HG03039 (cell line): ENCODE measurements around the gene TMEM98.
"Not testable (repeated sequence)": the region's sequence is repeated elsewhere in the genome, so short reads cannot be mapped to it uniquely, and the experiment has no call there.

Source experiments
- ATAC-seq: cut with Tn5 transposase; IDR thresholded peaks from one replicate; pipeline ENCODE4 v1.9.1; 2021; ENCODE audit warnings: mild to moderate bottlenecking, moderate library complexity; ENCODE audit not compliant: unreplicated experiment

The TMEM98 gene

DNA sequence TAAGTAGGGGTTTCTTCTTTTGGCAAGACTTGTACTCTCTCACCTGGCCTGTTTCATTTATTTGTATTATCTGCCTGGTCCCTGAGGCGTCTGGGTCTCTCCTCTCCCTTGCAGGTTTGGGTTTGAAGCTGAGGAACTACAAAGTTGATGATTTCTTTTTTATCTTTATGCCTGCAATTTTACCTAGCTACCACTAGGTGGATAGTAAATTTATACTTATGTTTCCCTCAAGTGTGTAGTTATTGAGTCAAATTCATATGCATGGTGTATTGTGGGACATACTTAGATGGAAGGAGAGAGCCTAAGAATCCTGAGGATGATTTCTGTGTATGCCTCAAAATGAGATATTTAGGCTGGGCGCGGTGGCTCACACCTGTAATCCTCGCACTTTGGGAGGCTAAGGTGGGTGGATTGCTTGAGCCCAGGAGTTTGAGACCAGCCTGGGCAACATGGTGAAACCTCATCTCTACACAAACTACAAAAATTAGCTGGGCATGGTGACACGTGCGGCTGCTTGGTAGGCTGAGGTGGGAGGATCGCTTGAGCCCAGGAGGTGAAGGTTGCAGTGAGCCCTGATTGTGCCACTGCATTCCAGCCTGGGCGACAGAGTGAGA, 13.6 kb downstream of the TMEM98 start:
- ATAC-seq, result no peak

DNA sequence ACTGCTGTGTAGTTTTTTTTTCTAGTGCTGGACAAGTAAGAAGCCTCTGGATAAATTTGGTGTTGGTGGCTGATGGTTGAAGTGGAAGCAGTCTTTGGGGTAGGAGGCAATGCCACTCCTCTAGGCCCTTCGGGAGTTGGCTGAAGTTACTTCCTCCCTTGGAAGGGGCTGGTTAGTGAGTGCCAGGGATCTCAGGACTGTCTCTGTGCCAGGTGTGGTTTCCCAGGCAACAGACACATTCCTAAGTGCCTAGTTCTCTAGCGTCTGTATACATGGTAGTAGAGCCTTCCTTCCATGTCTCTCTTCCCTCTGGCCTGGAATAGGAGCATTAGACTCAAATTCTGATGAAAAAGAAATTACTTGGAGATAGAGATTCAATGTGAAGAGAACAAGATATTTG, 15.3 kb downstream of the TMEM98 start:
- ATAC-seq, result no peak

DNA sequence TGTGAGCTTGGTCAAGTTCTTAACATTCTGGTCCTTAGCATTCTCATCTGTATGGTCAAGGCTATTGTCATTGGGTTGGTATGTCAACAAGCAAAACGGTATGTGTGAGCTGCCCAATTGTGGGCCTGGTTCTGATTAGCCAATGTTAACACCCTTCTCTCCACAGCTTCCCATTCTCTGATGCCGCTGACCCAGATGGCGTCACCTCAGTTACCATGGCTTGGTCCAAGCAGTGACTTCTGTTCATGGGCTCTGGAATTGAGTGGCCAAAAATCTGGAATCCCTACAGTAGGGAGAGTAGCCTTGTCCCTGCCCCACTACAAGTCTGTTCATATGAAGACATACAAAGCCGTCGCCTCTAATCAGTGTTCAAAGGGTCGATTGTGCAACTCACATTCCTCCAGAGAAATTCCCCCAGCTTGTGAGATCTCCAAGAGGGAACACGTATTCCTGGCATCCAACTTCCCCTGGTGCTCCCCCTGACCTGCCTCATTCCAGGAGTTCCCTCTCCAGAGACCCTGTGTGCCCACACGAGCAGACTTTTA, 15.8 kb downstream of the TMEM98 start:
- ATAC-seq, result no peak

DNA sequence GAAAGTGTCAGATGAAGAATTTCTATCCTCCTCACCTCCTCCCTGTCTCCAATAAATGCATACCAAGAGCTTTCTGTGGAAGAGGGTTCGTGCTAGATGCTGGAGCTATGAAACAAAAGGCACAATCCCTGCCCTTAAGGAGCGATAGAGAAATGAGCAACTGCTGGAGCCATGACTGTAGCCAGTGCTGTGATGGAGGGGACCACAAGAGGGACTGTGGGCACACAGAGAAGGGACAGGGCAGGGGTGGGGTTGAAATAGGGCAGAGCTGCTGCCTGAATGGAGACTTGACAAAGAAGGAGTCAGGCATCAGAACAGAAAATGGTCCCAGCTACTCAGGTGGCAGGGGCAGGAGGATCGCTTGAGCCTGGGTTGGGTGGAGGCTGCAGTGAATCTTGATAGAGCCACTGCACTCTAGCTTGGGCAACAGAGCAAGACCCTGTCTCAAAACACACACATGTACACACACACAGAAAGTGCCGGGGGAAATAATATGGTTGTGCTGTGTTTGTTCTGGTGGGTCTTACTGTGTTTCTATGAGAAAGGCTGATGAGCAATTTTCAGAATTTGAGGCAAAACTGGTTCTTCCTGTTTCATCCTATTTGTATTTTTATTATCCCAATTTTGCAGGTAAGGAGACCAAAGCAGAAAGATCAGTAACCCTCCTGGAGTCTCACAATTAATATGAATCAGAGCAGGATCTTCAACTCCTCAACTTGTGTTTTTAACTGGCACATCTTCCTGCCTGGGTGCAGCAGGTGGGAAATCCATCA, 16.5 kb downstream of the TMEM98 start:
- ATAC-seq, result no peak

DNA sequence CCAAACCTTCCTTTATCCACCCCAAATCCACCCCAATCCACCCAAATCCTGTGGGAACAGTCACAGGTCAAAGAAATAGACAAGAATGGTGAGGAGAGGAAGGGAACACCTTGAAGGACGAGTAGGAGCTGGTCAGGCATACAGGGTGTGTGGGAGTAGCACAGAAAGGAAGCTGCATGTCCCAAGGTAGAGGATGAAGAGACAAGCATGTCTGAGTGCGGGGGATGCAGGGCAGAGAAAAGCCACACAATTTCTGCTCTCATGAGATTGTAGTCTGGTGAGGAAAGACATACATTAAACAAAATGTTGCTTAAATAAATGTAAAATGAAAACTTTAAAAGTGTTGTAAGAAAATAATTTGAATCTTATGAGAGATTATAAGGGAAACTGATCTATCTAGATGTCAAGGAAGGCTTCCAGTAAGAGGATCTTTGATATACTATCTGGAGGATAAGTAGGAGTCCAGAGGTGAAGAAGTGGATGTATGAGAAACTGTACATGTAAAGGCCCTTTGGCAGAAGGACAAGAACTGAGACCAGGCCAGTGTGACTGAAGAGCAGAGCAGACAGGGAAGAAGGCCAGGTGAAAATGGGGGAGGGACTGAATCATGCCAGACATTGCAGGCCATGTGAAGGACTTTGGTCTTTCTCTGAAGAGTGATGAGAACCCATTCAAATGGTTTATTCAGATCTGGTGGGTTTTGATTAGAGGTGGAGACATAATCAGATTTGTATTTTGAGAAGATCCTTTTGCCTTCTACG, 18.6 kb downstream of the TMEM98 start:
- ATAC-seq, result no peak

- ATAC-seq, result no peak
Observed at GRCh38 chr17:32947736-32948135, 19.8 kb downstream of the TMEM98 start.

DNA sequence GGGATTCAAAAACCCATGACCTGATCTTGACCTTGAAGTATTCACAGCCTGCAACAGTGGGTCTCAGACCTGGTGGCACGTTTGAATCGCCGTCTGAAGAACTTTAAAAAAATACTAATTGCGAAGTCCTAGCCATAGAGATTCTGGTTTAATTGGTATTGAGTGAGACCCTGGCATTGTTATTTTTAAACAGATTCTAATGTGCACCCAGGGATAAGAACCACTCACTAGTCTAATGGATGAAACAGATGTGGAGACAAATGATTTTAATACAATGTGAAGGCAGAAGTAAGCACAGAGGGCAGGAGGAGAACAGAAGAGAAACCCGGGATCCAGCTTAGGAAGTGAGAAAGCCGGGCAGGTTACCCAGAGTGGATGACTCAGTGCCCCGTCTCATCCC, 21.2 kb downstream of the TMEM98 start:
- ATAC-seq, result no peak

DNA sequence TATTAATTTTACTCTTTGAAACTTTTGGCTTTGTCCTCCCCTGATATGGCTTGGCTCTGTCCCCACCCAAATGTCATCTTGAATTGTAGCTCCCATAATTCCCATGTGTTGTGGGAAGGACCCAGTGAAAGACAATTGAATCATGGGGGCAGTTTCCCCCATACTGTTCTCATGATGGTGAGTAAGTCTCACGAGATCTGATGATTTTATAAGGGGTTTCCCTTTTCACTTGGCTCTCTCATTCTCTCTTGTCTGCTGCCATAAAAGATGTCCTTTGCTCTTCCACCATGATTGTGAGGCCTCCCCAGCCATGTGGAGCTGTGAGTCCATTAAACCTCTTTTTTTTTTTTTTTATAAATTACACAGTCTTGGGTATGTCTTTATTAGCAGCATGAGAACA, 24.5 kb downstream of the TMEM98 start:
- ATAC-seq, result not testable (repeated sequence)

DNA sequence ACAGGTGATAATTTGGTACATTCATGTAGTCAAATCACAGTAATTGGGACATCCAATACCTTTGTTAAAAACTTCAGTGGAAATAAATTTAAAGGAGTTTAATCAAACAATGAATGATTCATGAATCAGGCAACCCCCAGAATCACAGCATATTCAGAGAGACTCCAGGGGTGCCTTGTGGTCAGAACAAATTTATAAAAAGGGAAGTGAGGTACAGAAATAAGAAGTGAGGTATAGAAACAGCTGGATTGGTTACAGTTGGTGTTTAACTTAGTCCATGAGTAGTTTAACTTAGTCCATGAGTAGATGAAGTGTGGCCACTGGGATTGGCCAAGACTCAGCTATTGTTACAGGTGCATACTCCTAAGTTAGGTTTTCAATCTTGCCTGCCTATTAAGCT, 25.1 kb downstream of the TMEM98 start:
- ATAC-seq, result no peak

- ATAC-seq, result no peak
Observed at GRCh38 chr17:32953857-32954256, 25.9 kb downstream of the TMEM98 start.

GRCh38 chr17:32954477-32954876, 26.5 kb downstream of the TMEM98 start:
- no peak for ATAC-seq

- ATAC-seq, result no peak
Observed at GRCh38 chr17:32955155-32955554, 27.2 kb downstream of the TMEM98 start.

- ATAC-seq, result no peak
Observed at GRCh38 chr17:32956240-32956970, 28.5 kb downstream of the TMEM98 start.

DNA sequence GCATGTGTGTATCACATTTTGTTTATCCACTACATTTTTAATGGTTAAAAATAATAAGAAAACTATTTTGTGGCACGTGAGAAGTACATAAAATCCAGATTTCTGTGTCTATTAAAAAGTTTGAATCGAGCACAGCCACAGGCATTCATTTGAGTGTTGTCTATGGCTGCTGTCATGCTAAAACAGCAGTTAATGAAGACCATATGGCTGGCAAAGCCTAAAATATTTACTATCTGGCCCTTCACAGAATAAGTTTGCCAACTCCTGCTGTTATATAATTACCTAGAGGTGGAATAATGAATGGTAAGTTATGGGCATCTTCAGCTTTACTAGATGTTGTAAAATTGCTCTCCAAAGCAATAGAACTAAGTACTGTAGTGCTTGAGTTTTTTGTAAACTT, 30.5 kb downstream of the TMEM98 start:
- ATAC-seq, result no peak

- no peak for ATAC-seq
Observed at GRCh38 chr17:32960815-32961214, 32.9 kb downstream of the TMEM98 start.

DNA sequence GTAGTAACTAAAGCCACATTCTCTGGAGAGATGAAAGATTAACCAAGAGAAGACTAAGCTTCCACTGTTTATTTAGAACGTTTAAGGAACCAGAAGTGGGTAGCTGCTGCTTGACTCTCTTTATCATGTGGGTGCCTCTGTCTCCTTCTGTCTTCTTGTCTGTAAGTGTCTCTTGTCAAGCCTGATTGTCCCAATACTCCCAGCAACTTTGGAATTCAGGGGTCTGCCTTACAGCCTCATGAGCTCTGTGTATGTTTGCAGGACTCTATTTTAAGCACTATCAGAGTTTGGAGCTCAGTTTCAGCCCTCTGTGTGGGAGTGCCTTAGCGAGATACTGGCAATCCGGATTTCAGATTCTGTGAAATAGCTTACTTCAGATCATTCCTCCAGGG, 34.4 kb downstream of the TMEM98 start:
- no peak for ATAC-seq

- no peak for ATAC-seq
Observed at GRCh38 chr17:32964541-32964940, 36.6 kb downstream of the TMEM98 start.

- ATAC-seq, result not testable (repeated sequence)
Observed at GRCh38 chr17:32969231-32969630, 41.3 kb downstream of the TMEM98 start.

DNA sequence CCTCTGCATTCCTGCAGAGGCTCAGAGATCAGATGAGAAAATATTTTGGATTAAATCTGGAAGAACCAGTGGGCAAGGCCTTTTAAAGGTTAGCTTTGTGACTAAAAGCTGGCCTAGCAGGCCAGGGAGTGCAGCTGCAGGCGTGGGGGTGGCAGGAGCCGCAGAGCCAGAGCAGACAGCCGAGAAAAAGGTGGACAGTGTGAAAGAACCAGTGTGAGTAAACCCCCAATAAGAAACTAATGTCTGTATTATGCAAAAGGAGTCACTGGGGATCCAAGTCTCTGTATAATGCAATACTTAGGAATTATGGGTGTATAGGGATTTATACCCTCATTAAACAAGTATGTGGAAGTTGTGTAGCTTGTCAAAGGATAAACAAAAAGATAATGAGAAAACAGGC, 42.3 kb downstream of the TMEM98 start:
- no peak for ATAC-seq

DNA sequence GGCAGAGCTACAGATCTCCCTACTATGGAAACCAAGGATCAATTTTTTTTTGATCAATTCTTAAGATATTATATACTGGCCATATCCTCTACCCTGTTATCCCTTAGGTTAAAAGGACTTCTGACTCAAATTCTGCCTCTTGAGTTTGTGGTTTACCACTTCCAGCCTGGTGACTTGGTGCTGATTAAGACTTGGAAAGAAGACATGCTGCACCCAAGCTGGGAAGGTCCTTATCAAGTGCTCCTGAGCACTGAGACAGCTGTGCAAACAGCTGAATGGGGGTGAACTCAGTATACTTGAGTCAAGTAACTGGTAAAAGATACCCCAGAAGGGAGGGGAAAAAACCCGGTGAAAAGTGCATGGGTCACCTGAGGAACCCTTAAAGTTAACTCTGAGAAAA, 43.2 kb downstream of the TMEM98 start:
- ATAC-seq, result no peak

GRCh38 chr17:32976131-32976530, 48.2 kb downstream of the TMEM98 start:
- no peak for ATAC-seq
